Right cardiac atrium (tissue), 5 donors: ENCODE measurements around the gene PTPRN2. TPM values are rescaled to one million over a fixed set of nuclear protein-coding genes. Genes with fewer than 3 reads are reported as not detected.
"Not testable (repeated sequence)": the region's sequence is repeated elsewhere in the genome, so short reads cannot be mapped to it uniquely, and the experiment has no call there.

Experiments
- ATAC-seq, 2 donors: fragments of 200-7000 bp; cut with Tn5 transposase; one replicate each; pipeline versions ENCODE4 v1.8.0 to v1.9.1; 2020; ENCODE audit warnings: moderate library complexity in 2 of 2, mild to moderate bottlenecking in 1 of 2
- DNase-seq, 3 donors: peaks; one replicate each; pipeline ENCODE4 v3.0.0-alpha.2; 2020
- H3K27ac ChIP-seq: one replicate; pipeline ENCODE4 v1.5.1; 2013; ENCODE audit warnings: mild to moderate bottlenecking, low read length, control low read depth, moderate library complexity
- H3K27me3 ChIP-seq: one replicate; pipeline ENCODE4 v1.6.1; 2013; ENCODE audit not compliant: control insufficient read depth, insufficient read depth
- H3K4me1 ChIP-seq: one replicate; pipeline ENCODE4 v1.6.1; 2013; ENCODE audit warnings: low read length; ENCODE audit not compliant: control insufficient read depth, insufficient read depth
- H3K4me3 ChIP-seq: one replicate; pipeline ENCODE4 v1.5.1; 2013; ENCODE audit warnings: low read length, control low read depth
- H3K9me3 ChIP-seq: one replicate; pipeline ENCODE4 v1.6.1; 2013; ENCODE audit warnings: low read length; ENCODE audit not compliant: control insufficient read depth
- WGBS: extraction: QIAGEN DNeasy Blood & Tissue Kit; methylation state at CpG from one replicate; pipeline ENCODE4 v1.1.7; 2013; 5-methylcytosine and 5-hydroxymethylcytosine counted together
- intact Hi-C, 4 donors: fragments of 100-400 bp; cut with DNase I; formaldehyde crosslinking; loops; one replicate each; pipeline versions ENCODE4 v1.11.0 to v1.14.0; 2022 to 2023
- microRNA-seq, 2 donors: library from miRNA; unstranded; fragments of <30 nt; microRNA quantifications; one replicate each; pipeline ENCODE4 v1.2.0, GENCODE V29; 2020 to 2021
- polyA plus RNA-seq: library from polyadenylated mRNA; stranded (reverse); fragments of 200-250 nt; gene quantifications from one replicate; pipeline ENCODE4 v1.2.3, GENCODE V29; 2013
- total RNA-seq, 4 donors: library from RNA; stranded (reverse); fragmentation: NEBNext Ultra II Directional; extraction: Animal tissue kit (Norgen Biotek cat#: 25700); gene quantifications; one replicate each; pipeline ENCODE4 v1.2.1, GENCODE V29; 2021
- donor health status: healthy with polysubstance abuse.
- donor health status: DM: no; HTN: yes; CAD: no.
- donor health status: DM: no; HTN: no; CAD: no.
- donor health status: DM: no; HTN: yes; CAD: no; lungs with severe emphysema.
- donor health status: DM: yes; HTN: yes; CAD: no.

The PTPRN2 gene
- total and polyA plus RNA-seq, 5 donors, result 1.5 to 3.9 (median 1.9) TPM

- H3K27me3 ChIP-seq, result no peaks in the 10 kb centered on the region
- no peaks in the 10 kb centered on the region for H3K4me1 ChIP-seq
- no peak overlapping the region for H3K27ac ChIP-seq
- ATAC-seq (no peak), DNase-seq (no peak)
- H3K4me3 ChIP-seq, result no peak overlapping the region
- no peaks in the 10 kb centered on the region for H3K9me3 ChIP-seq
- 82% methylated on average over 4 of the region's 4 CpGs for WGBS
- intact Hi-C loops, result no loop called here
Measured at GRCh38 chr7:157493776-157494175, 1093.8 kb downstream of the PTPRN2 start.

- H3K27ac ChIP-seq, result no peak overlapping the region
- WGBS, result 49% methylated on average over 5 of the region's 5 CpGs
- ATAC-seq (no peak), DNase-seq (no peak)
- intact Hi-C loops, result no loop called here
- no peaks in the 10 kb centered on the region for H3K9me3 ChIP-seq
- H3K4me1 ChIP-seq, result no peaks in the 10 kb centered on the region
- no peak overlapping the region for H3K4me3 ChIP-seq
- H3K27me3 ChIP-seq, result no peaks in the 10 kb centered on the region
Measured at GRCh38 chr7:157493017-157493416, 1094.6 kb downstream of the PTPRN2 start.

GRCh38 chr7:157490465-157490912, 1097.1 kb downstream of the PTPRN2 start:
- Histone ChIP-seq H3K27ac (no peak overlapping the region), H3K4me3 (no peak overlapping the region), H3K9me3 (no peaks in the 10 kb centered on the region), H3K27me3 (no peaks in the 10 kb centered on the region), H3K4me1 (no peaks in the 10 kb centered on the region)
- DNase-seq, result no peak
- intact Hi-C loops, result no loop called here
- peak in 1 of 2 donors; percentile 39 for ATAC-seq
- 69% methylated on average over 8 of the region's 8 CpGs for WGBS

GRCh38 chr7:157489870-157490269, 1097.8 kb downstream of the PTPRN2 start:
- ATAC-seq, DNase-seq, H3K9me3 ChIP-seq, intact Hi-C loops, H3K27ac ChIP-seq, H3K4me1 ChIP-seq, H3K27me3 ChIP-seq, H3K4me3 ChIP-seq: not testable (repeated sequence)
- WGBS, result 87% methylated on average over 3 of the region's 3 CpGs

Small RNA genes within 50 kb of the gene (microRNA-seq; reads per million reads assigned to microRNA genes)
- gene MIR153-2, result 0 to 1.3 reads per million in 2 donors
- 0 reads per million in 2 donors for gene MIR5707
- gene MIR595, result 0 reads per million in 2 donors

Other genes with a start within 250 kb of the PTPRN2 start
- 1 to 10 TPM; 5.3 to 8.5 (median 6.8) TPM for gene NCAPG2, start 117.0 kb upstream of the PTPRN2 start, total RNA-seq
- gene NCAPG2, start 117.0 kb upstream of the PTPRN2 start, polyA plus RNA-seq, result 2.3 TPM
- 10 to 100 TPM; 48.2 to 84.7 (median 54.6) TPM for gene ESYT2, start 241.7 kb upstream of the PTPRN2 start, total RNA-seq
- 29.0 TPM for gene ESYT2, start 241.7 kb upstream of the PTPRN2 start, polyA plus RNA-seq